ENCODE data around the gene TMEM108. TPM values are rescaled to one million over a fixed set of nuclear protein-coding genes. Genes with fewer than 3 reads are reported as not detected.

TMEM108 gene
- total and polyA plus RNA-seq, 4 donors = 0.33 to 3.6 (median 1.3) TPM; not detected in 1

GRCh38 chr3:133377396-133377795 is 339.2 kb downstream of the TMEM108 start:
- Histone ChIP-seq H3K4me3 (ENCODE audit: low read length in 2 of 2) (no peak overlapping the region), H3K27me3 (ENCODE audit: control insufficient read depth in 1 of 2, insufficient read depth in 2 of 2, low read length in 1 of 2) (no peaks in the 10 kb centered on the region), H3K36me3 (ENCODE audit: control insufficient read depth in 1 of 2, insufficient read depth in 2 of 2, low read length in 1 of 2) (no peaks in the 10 kb centered on the region), H3K27ac (ENCODE audit: low read depth in 1 of 2, low read length in 2 of 2) (no peak overlapping the region), H3K9me3 (ENCODE audit: control insufficient read depth, low read length) (no peaks in the 10 kb centered on the region), H3K4me1 (ENCODE audit: control insufficient read depth in 1 of 2, insufficient read depth in 2 of 2, low read length in 2 of 2) (no peaks in the 10 kb centered on the region)
- intact Hi-C loops (cut with DNase I) = no loop called here
- ATAC-seq (ENCODE audit: low FRiP score) = no peak
- no peak for DNase-seq
- WGBS, 2 donors = 61 to 69% methylated on average over 3 of the region's 3 CpGs

- DNase-seq = no peak
- H3K27ac ChIP-seq (ENCODE audit: low read depth in 1 of 2, low read length in 2 of 2) = no peak overlapping the region
- H3K9me3 ChIP-seq (ENCODE audit: control insufficient read depth, low read length) = no peaks in the 10 kb centered on the region
- intact Hi-C loops (cut with DNase I) = loop anchor here (5.0 to 10.0 kb wide), 3 partner anchors 343 to 655 kb away; partner anchors contain the start of genes NPHP3 (in 1 of the 2) and TMEM108 (in 1 of the 2)
- WGBS, 2 donors = 95 to 96% methylated on average over 19 of the region's 19 CpGs
- H3K4me3 ChIP-seq (ENCODE audit: low read length in 2 of 2) = no peak overlapping the region
- no peak for ATAC-seq (ENCODE audit: low FRiP score)
- H3K4me1 ChIP-seq (ENCODE audit: control insufficient read depth in 1 of 2, insufficient read depth in 2 of 2, low read length in 2 of 2) = no peaks in the 10 kb centered on the region
- H3K36me3 ChIP-seq (ENCODE audit: control insufficient read depth in 1 of 2, insufficient read depth in 2 of 2, low read length in 1 of 2) = no peaks in the 10 kb centered on the region
- H3K27me3 ChIP-seq (ENCODE audit: control insufficient read depth in 1 of 2, insufficient read depth in 2 of 2, low read length in 1 of 2) = no peaks in the 10 kb centered on the region
Observed at GRCh38 chr3:133379926-133380325, 341.7 kb downstream of the TMEM108 start.

DNA sequence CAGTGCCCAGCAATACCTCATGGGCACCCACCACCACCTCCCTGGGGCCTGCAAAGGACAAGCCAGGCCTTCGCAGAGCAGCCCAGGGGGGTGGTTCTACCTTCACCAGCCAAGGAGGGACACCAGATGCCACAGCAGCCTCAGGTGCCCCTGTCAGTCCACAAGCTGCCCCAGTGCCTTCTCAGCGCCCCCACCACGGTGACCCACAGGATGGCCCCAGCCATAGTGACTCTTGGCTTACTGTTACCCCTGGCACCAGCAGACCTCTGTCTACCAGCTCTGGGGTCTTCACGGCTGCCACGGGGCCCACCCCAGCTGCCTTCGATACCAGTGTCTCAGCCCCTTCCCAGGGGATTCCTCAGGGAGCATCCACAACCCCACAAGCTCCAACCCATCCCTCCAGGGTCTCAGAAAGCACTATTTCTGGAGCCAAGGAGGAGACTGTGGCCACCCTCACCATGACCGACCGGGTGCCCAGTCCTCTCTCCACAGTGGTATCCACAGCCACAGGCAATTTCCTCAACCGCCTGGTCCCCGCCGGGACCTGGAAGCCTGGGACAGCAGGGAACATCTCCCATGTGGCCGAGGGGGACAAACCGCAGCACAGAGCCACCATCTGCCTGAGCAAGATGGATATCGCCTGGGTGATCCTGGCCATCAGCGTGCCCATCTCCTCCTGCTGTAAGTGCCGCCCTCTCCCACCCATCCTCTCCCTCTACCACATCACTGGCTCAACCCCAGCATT is 342.5 kb downstream of the TMEM108 start:
- ATAC-seq (ENCODE audit: low FRiP score) (no peak), DNase-seq (no peak)
- H3K27me3 ChIP-seq (ENCODE audit: control insufficient read depth in 1 of 2, insufficient read depth in 2 of 2, low read length in 1 of 2) = no peaks in the 10 kb centered on the region
- no peak overlapping the region for H3K27ac ChIP-seq (ENCODE audit: low read depth in 1 of 2, low read length in 2 of 2)
- H3K9me3 ChIP-seq (ENCODE audit: control insufficient read depth, low read length) = no peaks in the 10 kb centered on the region
- H3K36me3 ChIP-seq (ENCODE audit: control insufficient read depth in 1 of 2, insufficient read depth in 2 of 2, low read length in 1 of 2) = no peaks in the 10 kb centered on the region
- no peak overlapping the region for H3K4me3 ChIP-seq (ENCODE audit: low read length in 2 of 2)
- H3K4me1 ChIP-seq (ENCODE audit: control insufficient read depth in 1 of 2, insufficient read depth in 2 of 2, low read length in 2 of 2) = no peaks in the 10 kb centered on the region
- 92 to 95% methylated on average over 16 of the region's 16 CpGs for WGBS, 2 donors
- intact Hi-C loops (cut with DNase I) = loop anchor here (5.0 to 10.0 kb wide), 3 partner anchors 343 to 656 kb away; partner anchors contain the start of genes NPHP3 (in 1 of the 2) and TMEM108 (in 1 of the 2)

DNA sequence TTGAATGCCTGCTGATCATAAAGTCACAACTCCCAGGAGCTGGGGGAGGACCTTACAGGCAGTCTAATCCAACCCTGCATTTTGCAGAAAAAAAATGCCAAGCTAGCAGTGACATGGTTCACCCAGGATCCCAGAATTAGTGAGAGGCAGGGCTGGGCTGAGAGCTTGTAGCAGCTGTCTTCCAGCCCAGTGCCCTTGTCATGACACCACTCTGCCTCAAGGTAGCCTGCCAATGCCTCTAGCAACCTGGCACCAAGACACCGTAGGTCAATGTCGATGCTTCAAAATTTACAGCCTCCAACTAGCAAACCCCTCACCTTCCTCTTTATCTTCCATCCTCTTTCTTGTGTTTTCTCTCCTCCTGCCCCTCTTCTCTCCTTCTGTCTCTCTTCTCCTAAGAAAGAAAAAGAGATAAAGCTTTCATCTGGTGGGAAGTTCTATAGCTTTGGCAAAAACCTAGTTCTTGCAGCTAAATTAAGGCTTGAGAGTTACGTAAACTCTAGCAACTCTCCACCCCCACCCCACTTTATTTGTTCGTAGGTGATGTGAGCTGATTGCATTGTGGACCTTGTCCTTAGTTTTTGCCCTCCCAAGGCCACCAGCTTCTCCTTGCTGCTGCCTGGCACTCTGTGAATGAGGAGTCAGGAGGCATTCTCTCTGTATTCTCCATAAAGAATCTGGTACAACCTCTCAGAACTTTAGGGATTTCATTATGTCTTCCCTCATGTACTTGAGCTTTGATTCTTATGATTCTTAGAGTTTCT is 343.3 kb downstream of the TMEM108 start:
- 63 to 81% methylated on average over 4 of the region's 4 CpGs for WGBS, 2 donors
- Histone ChIP-seq H3K4me1 (ENCODE audit: control insufficient read depth in 1 of 2, insufficient read depth in 2 of 2, low read length in 2 of 2) (no peaks in the 10 kb centered on the region), H3K27me3 (ENCODE audit: control insufficient read depth in 1 of 2, insufficient read depth in 2 of 2, low read length in 1 of 2) (no peaks in the 10 kb centered on the region), H3K4me3 (ENCODE audit: low read length in 2 of 2) (no peak overlapping the region), H3K27ac (ENCODE audit: low read depth in 1 of 2, low read length in 2 of 2) (no peak overlapping the region), H3K36me3 (ENCODE audit: control insufficient read depth in 1 of 2, insufficient read depth in 2 of 2, low read length in 1 of 2) (no peaks in the 10 kb centered on the region), H3K9me3 (ENCODE audit: control insufficient read depth, low read length) (no peaks in the 10 kb centered on the region)
- ATAC-seq (ENCODE audit: low FRiP score) = no peak
- DNase-seq = no peak
- intact Hi-C loops (cut with DNase I) = loop anchor here (5.0 to 10.0 kb wide), 3 partner anchors 344 to 657 kb away; partner anchors contain the start of genes NPHP3 (in 1 of the 2) and TMEM108 (in 1 of the 2)

- Histone ChIP-seq H3K4me1 (ENCODE audit: control insufficient read depth in 1 of 2, insufficient read depth in 2 of 2, low read length in 2 of 2) (no peaks in the 10 kb centered on the region), H3K9me3 (ENCODE audit: control insufficient read depth, low read length) (no peaks in the 10 kb centered on the region), H3K27ac (ENCODE audit: low read depth in 1 of 2, low read length in 2 of 2) (no peak overlapping the region), H3K36me3 (ENCODE audit: control insufficient read depth in 1 of 2, insufficient read depth in 2 of 2, low read length in 1 of 2) (no peaks in the 10 kb centered on the region), H3K27me3 (ENCODE audit: control insufficient read depth in 1 of 2, insufficient read depth in 2 of 2, low read length in 1 of 2) (no peaks in the 10 kb centered on the region), H3K4me3 (ENCODE audit: low read length in 2 of 2) (no peak overlapping the region)
- intact Hi-C loops (cut with DNase I) = loop anchor here (5.0 to 10.0 kb wide), 3 partner anchors 346 to 658 kb away; partner anchors contain the start of genes NPHP3 (in 1 of the 2) and TMEM108 (in 1 of the 2)
- DNase-seq (no peak), ATAC-seq (ENCODE audit: low FRiP score) (no peak)
- 90 to 95% methylated on average over 3 of the region's 3 CpGs for WGBS, 2 donors
Observed at GRCh38 chr3:133383175-133383574, 345.0 kb downstream of the TMEM108 start.

- Histone ChIP-seq H3K27me3 (ENCODE audit: control insufficient read depth in 1 of 2, insufficient read depth in 2 of 2, low read length in 1 of 2) (no peaks in the 10 kb centered on the region), H3K36me3 (ENCODE audit: control insufficient read depth in 1 of 2, insufficient read depth in 2 of 2, low read length in 1 of 2) (no peaks in the 10 kb centered on the region), H3K9me3 (ENCODE audit: control insufficient read depth, low read length) (no peaks in the 10 kb centered on the region), H3K27ac (ENCODE audit: low read depth in 1 of 2, low read length in 2 of 2) (no peak overlapping the region), H3K4me3 (ENCODE audit: low read length in 2 of 2) (no peak overlapping the region), H3K4me1 (ENCODE audit: control insufficient read depth in 1 of 2, insufficient read depth in 2 of 2, low read length in 2 of 2) (no peaks in the 10 kb centered on the region)
- WGBS, 2 donors = 82% methylated on average over 5 of the region's 5 CpGs
- intact Hi-C loops (cut with DNase I) = loop anchor here (2.0 to 10.0 kb wide), 4 partner anchors 343 to 659 kb away; partner anchors contain the start of genes NPHP3 (in 1 of the 2) and TMEM108 (in 1 of the 2)
- ATAC-seq (ENCODE audit: low FRiP score) (no peak), DNase-seq (no peak)
Observed at GRCh38 chr3:133383741-133384140, 345.6 kb downstream of the TMEM108 start.

GRCh38 chr3:133384331-133385027 is 346.3 kb downstream of the TMEM108 start:
- peak; percentile 72 for ATAC-seq (ENCODE audit: low FRiP score)
- intact Hi-C loops (cut with DNase I) = loop anchor here (2.0 to 10.0 kb wide), 4 partner anchors 344 to 660 kb away; partner anchors contain the start of genes NPHP3 (in 1 of the 2) and TMEM108 (in 1 of the 2)
- no peaks in the 10 kb centered on the region for H3K4me1 ChIP-seq (ENCODE audit: control insufficient read depth in 1 of 2, insufficient read depth in 2 of 2, low read length in 2 of 2)
- no peaks in the 10 kb centered on the region for H3K36me3 ChIP-seq (ENCODE audit: control insufficient read depth in 1 of 2, insufficient read depth in 2 of 2, low read length in 1 of 2)
- peak in 1 of 2 donors; percentile 50 for DNase-seq
- H3K27ac ChIP-seq (ENCODE audit: low read depth in 1 of 2, low read length in 2 of 2) = no peak overlapping the region
- 16 to 17% methylated on average over 13 of the region's 13 CpGs for WGBS, 2 donors
- no peak overlapping the region for H3K4me3 ChIP-seq (ENCODE audit: low read length in 2 of 2)
- H3K9me3 ChIP-seq (ENCODE audit: control insufficient read depth, low read length) = no peaks in the 10 kb centered on the region
- no peaks in the 10 kb centered on the region for H3K27me3 ChIP-seq (ENCODE audit: control insufficient read depth in 1 of 2, insufficient read depth in 2 of 2, low read length in 1 of 2)

DNA sequence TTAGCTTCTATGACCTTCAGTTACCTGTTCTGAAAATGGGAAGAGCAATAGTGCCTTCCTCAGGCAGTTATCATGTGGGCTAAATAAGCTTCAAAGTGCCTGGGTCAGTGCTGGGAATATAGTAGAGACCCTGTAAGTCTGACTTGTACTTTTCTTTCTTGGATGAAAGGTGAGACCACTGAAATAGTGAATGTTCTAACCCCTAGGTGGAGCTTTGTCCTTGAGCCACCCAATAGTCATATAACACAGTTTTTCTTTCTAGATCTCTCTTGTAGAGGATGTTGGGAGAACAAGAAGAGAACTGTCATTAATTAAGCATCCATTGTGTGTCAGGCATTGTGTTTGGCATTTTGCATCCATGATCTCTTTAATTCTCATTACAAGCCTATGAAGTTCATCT is 348.7 kb downstream of the TMEM108 start:
- H3K27me3 ChIP-seq (ENCODE audit: control insufficient read depth in 1 of 2, insufficient read depth in 2 of 2, low read length in 1 of 2) = no peaks in the 10 kb centered on the region
- DNase-seq (no peak), ATAC-seq (ENCODE audit: low FRiP score) (no peak)
- H3K27ac ChIP-seq (ENCODE audit: low read depth in 1 of 2, low read length in 2 of 2) = no peak overlapping the region
- no peak overlapping the region for H3K4me3 ChIP-seq (ENCODE audit: low read length in 2 of 2)
- H3K4me1 ChIP-seq (ENCODE audit: control insufficient read depth in 1 of 2, insufficient read depth in 2 of 2, low read length in 2 of 2) = no peaks in the 10 kb centered on the region
- H3K9me3 ChIP-seq (ENCODE audit: control insufficient read depth, low read length) = no peaks in the 10 kb centered on the region
- intact Hi-C loops (cut with DNase I) = loop anchor here in 1 of 2 donors (10.0 kb wide), 1 partner anchor 662 kb away; the partner anchor contains the start of gene NPHP3
- no peaks in the 10 kb centered on the region for H3K36me3 ChIP-seq (ENCODE audit: control insufficient read depth in 1 of 2, insufficient read depth in 2 of 2, low read length in 1 of 2)

Measured in aorta (tissue), 5 donors.